ENCODE results near the gene PRKCA.

GRCh38 chr17:66726846-66727245, 424.4 kb downstream of the PRKCA start:
- TF ChIP-seq CTCF (IDR thresholded peaks at IDR 0.05; ENCODE audit: insufficient read depth, low read length) (no peak), REST (IDR thresholded peaks at IDR 0.05; ENCODE audit: insufficient replicate concordance, low read depth) (no peak), POLR2AphosphoS5 (IDR thresholded peaks at IDR 0.05; ENCODE audit: low read depth) (no peak), SPI1 (IDR thresholded peaks at IDR 0.05; ENCODE audit: borderline replicate concordance, low read depth) (no peak), GABPA (IDR thresholded peaks at IDR 0.05; ENCODE audit: low read depth) (no peak)

Data from HL-60 (cell line).